GM13976 (cell line): ENCODE data around the gene INTS2.
"Not testable (repeated sequence)": the region's sequence is repeated elsewhere in the genome, so short reads cannot be mapped to it uniquely, and the experiment has no call there.

Experiments used
- DNase-seq: peaks from one replicate; pipeline ENCODE4 v3.0.0; 2012; ENCODE audit warnings: low spot score
- CTCF ChIP-seq: IDR thresholded peaks from 2 replicates; pipeline ENCODE4 v1.5.1; 2012; ENCODE audit warnings: borderline replicate concordance, mild to moderate bottlenecking; ENCODE audit not compliant: insufficient read depth; ENCODE audit errors: extremely low read depth, missing control alignments, control extremely low read depth
- in situ Hi-C: fragments of 300-500 bp; cut with MboI; formaldehyde crosslinking; loops from one replicate; pipeline ENCODE4 v1.12.0; 2022; ENCODE audit warnings: low sequenced_read_pairs, mixed read lengths, inconsistent platforms; ENCODE audit not compliant: unreplicated experiment

INTS2 gene

GRCh38 chr17:61822326-61823285 is 105.2 kb downstream of the INTS2 start:
- in situ Hi-C loops, result no loop called here
- no peak for DNase-seq
- no peak for TF ChIP-seq CTCF

GRCh38 chr17:61821655-61822054 is 106.1 kb downstream of the INTS2 start:
- no peak for DNase-seq
- in situ Hi-C loops, result no loop called here
- TF ChIP-seq CTCF, result no peak

GRCh38 chr17:61819265-61819664 is 108.5 kb downstream of the INTS2 start:
- in situ Hi-C loops, DNase-seq: not testable (repeated sequence)

GRCh38 chr17:61818225-61818624 is 109.6 kb downstream of the INTS2 start:
- no peak for DNase-seq
- in situ Hi-C loops, result no loop called here
- no peak for TF ChIP-seq CTCF

- no peak for DNase-seq
- in situ Hi-C loops, result no loop called here
- TF ChIP-seq CTCF, result no peak
These were observed 110.3 kb downstream of the INTS2 start for GRCh38 chr17:61817452-61817851.

- in situ Hi-C loops, result no loop called here
- no peak for DNase-seq
- no peak for TF ChIP-seq CTCF
These were observed 111.2 kb downstream of the INTS2 start for GRCh38 chr17:61816538-61816937.

GRCh38 chr17:61815863-61816503 is 111.8 kb downstream of the INTS2 start:
- in situ Hi-C loops, result no loop called here
- no peak for TF ChIP-seq CTCF
- no peak for DNase-seq
